WI38 (cell line): ENCODE results near the gene NDUFAF3.

Source experiments
- H3K4me3 ChIP-seq: 2 replicates; pipeline ENCODE4 v1.5.1; 2011; ENCODE audit warnings: low read depth, mild to moderate bottlenecking, control low read depth, low read length
- TF ChIP-seq, protein P1 (sequence below): IDR thresholded peaks from 2 replicates; pipeline ENCODE4 v1.5.1; 2012; ENCODE audit warnings: low read depth, mild to moderate bottlenecking, control low read depth, low read length

Gene NDUFAF3

GRCh38 chr3:48991851-48992545 is 29.9 kb upstream of the NDUFAF3 start:
- 0 out of 2 replicates have a peak overlapping the region, but pooled peaks have one; percentile 0 for H3K4me3 ChIP-seq
- TF ChIP-seq, protein P1, sequence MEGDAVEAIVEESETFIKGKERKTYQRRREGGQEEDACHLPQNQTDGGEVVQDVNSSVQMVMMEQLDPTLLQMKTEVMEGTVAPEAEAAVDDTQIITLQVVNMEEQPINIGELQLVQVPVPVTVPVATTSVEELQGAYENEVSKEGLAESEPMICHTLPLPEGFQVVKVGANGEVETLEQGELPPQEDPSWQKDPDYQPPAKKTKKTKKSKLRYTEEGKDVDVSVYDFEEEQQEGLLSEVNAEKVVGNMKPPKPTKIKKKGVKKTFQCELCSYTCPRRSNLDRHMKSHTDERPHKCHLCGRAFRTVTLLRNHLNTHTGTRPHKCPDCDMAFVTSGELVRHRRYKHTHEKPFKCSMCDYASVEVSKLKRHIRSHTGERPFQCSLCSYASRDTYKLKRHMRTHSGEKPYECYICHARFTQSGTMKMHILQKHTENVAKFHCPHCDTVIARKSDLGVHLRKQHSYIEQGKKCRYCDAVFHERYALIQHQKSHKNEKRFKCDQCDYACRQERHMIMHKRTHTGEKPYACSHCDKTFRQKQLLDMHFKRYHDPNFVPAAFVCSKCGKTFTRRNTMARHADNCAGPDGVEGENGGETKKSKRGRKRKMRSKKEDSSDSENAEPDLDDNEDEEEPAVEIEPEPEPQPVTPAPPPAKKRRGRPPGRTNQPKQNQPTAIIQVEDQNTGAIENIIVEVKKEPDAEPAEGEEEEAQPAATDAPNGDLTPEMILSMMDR = no peak

DNA sequence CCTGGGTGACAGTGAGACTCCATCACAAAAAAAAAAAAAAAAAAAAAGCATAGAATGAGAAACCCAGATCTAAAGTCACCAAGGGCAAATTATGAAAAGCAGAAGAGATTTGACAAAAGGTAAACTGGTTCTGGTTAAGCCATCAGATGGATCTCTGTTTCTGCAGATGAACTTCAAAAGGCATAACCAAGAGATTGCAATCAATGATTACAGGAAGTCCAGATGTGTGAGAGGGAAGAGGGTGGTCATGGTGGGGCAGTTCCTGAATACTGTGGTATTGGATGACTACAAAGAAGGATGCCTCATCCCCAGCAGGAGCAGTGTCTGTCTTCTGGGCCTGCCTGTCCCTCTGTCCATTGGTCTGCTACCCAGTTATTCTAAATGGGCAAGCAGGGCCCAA is 28.1 kb upstream of the NDUFAF3 start:
- no peak overlapping the region for H3K4me3 ChIP-seq
- TF ChIP-seq, protein P1 = no peak

DNA sequence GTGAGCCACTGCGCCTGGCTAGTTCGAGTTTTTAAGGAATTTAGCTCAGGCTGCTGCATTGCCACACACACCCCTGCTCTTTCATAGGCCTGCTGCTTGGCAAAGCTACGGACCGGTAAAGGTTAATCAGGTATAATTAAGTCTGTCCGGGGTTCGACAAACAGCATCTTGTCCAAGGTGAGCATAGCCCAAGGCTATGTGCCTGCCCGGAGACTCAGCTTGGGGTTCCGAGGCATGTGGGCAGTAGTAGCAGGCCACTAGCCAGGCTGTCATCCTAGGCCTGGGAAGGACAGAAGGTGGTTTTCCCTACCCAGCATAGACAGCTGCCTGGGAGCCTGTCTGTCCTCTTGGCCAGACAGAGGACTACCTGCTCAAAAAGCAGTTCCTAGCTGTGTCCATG is 25.3 kb upstream of the NDUFAF3 start:
- TF ChIP-seq, protein P1 = no peak

DNA sequence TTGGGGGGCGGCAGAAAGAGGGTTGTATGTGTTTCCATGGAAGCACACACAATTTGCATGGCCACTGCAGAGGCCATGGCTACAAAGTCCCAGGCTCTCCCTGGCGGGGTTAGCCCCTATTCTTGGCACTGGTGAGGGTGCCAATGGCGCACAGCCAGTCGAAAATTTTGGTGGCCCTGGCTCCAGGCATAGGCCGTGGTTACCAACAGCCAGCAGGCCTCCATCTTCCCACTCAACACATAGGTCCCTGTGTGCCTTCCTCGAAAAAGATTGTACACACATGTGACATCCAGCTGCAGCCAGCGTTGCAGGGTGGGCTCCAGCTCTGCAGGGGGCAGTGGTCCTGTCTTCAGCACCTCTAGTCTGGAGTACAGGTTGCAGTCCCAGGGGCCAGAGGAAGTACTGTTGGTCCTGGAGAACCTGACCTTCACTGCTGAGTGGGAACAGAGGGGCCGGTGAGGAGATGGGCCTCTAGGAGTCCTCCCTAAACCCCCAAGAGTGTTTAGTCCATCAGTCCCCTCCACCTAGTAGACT is 24.8 kb upstream of the NDUFAF3 start:
- TF ChIP-seq, protein P1 = no peak
- no peak overlapping the region for H3K4me3 ChIP-seq

More for the DNA sequence above, 25.3 kb upstream of the NDUFAF3 start:
- no peak overlapping the region for H3K4me3 ChIP-seq

DNA sequence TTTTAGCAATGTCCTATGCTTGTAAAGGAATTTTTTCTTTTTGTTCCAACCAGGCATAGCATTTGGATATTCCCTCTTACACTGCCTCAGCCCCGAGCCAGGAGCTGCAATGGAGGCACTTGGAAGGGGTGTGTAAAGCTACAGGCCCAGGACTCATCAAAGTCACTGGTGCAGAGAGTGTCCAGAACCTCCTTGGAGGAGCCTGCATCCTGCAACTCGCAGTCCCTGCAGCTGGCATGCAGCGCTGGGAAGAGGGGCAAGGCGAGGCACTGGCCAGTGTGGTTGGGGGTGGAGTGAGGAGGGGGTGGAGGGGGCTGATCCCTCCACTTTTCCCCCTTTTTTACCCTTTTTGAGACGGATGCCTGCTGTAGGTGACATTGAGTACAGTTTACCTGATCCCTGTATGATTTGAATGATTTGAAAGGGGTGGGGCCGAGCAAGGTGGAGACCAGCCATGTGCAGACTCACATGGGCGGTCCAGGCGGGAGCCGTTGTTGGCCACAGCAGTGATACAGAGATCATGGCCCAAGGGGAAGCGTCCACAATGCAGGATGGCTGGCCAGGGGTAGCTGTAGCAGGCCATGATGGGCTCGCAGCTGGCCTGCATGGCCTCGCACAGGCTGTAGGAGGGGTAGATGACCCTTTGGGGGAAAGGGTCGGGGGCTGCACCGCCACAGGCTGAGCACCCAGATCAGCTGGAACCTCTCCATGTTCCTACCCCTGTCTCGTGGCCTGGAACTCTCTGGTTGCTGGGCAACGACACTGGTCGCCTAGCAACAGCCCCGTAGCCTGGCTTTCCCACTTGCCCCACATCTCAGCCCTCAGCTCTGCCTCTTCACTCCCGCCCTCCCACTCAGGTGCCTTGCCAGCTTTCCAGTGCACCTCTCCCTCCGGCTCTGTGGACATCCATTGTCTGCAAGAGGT is 23.9 kb upstream of the NDUFAF3 start:
- H3K4me3 ChIP-seq = no peak overlapping the region
- TF ChIP-seq, protein P1 = no peak

- TF ChIP-seq, protein P1 = no peak
- no peak overlapping the region for H3K4me3 ChIP-seq
Measured at GRCh38 chr3:48999085-48999858, 22.6 kb upstream of the NDUFAF3 start.
